ENCODE measurements around the gene IPO9. TPM values are rescaled to one million over a fixed set of nuclear protein-coding genes. Genes with fewer than 3 reads are reported as not detected.

IPO9 gene
- total RNA-seq, 1 experiment from 2014 or later: 76.2 TPM

- POLR2A ChIA-PET (ENCODE audit: unreplicated experiment): interaction anchor here (0.5 to 0.6 kb wide), 4 partner anchors 10 to 132 kb away, joined by 3 to 5 read pairs (median 4); partner anchors contain the start of gene ELF3
- no peaks in the 10 kb centered on the region for H4K20me1 ChIP-seq (ENCODE audit: insufficient read depth)
- TF ChIP-seq CTCF (conservative IDR thresholded peaks at IDR 0.05) (peak; percentile 79), EZH2 (IDR thresholded peaks at IDR 0.05; ENCODE audit: low read depth) (no peak)
- no peaks in the 10 kb centered on the region for H3K79me2 ChIP-seq (ENCODE audit: low read depth)
- H3K4me2 ChIP-seq: no peak overlapping the region
- peak; percentile 41 to 55 for DNase-seq
- H3K4me3 ChIP-seq: no peak overlapping the region
- H3K27me3 ChIP-seq (ENCODE audit: insufficient read depth, low read depth): no peaks in the 10 kb centered on the region
- intact Hi-C loops (cut with micrococcal nuclease; ENCODE audit: unreplicated experiment): loop anchor here (5.0 kb wide), 1 partner anchor 94 kb away; no protein-coding TSS in a partner anchor
- peaks cover 8% of the 10 kb centered on the region for H3K36me3 ChIP-seq (ENCODE audit: low read depth)
- CTCF ChIA-PET: interaction anchor here (0.6 to 2.6 kb wide), 10 partner anchors 9 to 469 kb away, joined by 3 to 23 read pairs (median 4); partner anchors contain the start of gene IPO9
- H3K4me1 ChIP-seq (replicated peaks; ENCODE audit: insufficient read depth): peaks cover 20% of the 10 kb centered on the region
- H2AFZ ChIP-seq: no peak overlapping the region
- no TSS peak for BruUV-seq (replicated peaks)
- no peaks in the 10 kb centered on the region for H3K9me2 ChIP-seq (ENCODE audit: insufficient read depth)
- H3F3A ChIP-seq (ENCODE audit: insufficient read depth, low read depth): peaks cover 51% of the 10 kb centered on the region
- no peaks in the 10 kb centered on the region for H3K9me3 ChIP-seq (ENCODE audit: insufficient read depth, low read depth)
- H3K27ac ChIP-seq: no peak overlapping the region
Measured at GRCh38 chr1:201877877-201878401, 49.0 kb downstream of the IPO9 start.

DNA sequence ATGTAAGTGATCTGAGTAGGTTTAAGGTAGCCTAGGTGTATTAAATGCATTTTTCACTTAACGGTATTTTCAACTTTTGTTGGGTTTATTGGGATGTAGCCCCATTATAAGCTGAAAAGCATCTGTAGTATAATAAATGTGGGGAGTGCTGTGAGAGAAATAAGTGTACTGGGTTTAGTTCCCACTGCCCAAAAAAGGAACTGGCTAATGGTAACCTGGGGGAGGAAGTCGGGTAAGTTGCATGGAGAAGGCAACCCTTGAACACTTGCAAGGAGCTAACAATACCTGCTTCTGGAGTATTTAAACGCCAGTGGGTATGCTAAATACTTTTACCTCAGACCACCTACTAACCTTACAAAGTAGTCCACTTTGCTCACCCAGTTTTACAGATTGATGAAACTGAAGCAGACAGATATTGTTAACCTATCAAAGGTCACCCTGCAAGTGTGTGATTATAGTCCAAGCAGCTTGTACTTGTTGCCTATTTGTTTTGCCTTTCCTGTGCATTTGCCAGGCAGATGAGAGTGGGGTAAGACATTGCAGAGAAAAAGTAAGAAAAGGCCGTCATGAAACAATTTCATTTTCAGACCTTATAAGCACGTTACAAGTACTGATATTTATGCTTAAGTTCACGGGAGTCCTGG, 52.1 kb downstream of the IPO9 start:
- intact Hi-C loops (cut with micrococcal nuclease; ENCODE audit: unreplicated experiment): no loop called here
- Histone ChIP-seq H3F3A (ENCODE audit: insufficient read depth, low read depth) (peaks cover 67% of the 10 kb centered on the region), H3K4me3 (no peak overlapping the region), H3K79me2 (ENCODE audit: low read depth) (no peaks in the 10 kb centered on the region), H3K4me2 (no peak overlapping the region), H3K27ac (peak overlapping the region; percentile 96), H3K9me3 (ENCODE audit: insufficient read depth, low read depth) (no peaks in the 10 kb centered on the region), H4K20me1 (ENCODE audit: insufficient read depth) (no peaks in the 10 kb centered on the region), H3K36me3 (ENCODE audit: low read depth) (peaks cover 5% of the 10 kb centered on the region; the same call in 1 of the 2 replicates), H3K27me3 (ENCODE audit: insufficient read depth, low read depth) (no peaks in the 10 kb centered on the region), H3K4me1 (replicated peaks; ENCODE audit: insufficient read depth) (peaks cover 51% of the 10 kb centered on the region), H3K9me2 (ENCODE audit: insufficient read depth) (no peaks in the 10 kb centered on the region), H2AFZ (no peak overlapping the region)
- peak in 1 of 2 experiments; percentile 11 for DNase-seq
- POLR2A ChIA-PET (ENCODE audit: unreplicated experiment): interaction anchor here (0.6 kb wide), 1 partner anchor 14 kb away, joined by 3 read pairs; no protein-coding TSS in a partner anchor
- no TSS peak for BruUV-seq (replicated peaks)
- CTCF ChIA-PET: interaction anchor here (0.6 kb wide), 3 partner anchors 14 to 324 kb away, joined by 3 to 10 read pairs (median 5); no protein-coding TSS in a partner anchor
- TF ChIP-seq CTCF (conservative IDR thresholded peaks at IDR 0.05) (no peak), EZH2 (IDR thresholded peaks at IDR 0.05; ENCODE audit: low read depth) (no peak)

- CTCF ChIA-PET: no interaction called here
Measured at GRCh38 chr1:201881617-201882016, 52.7 kb downstream of the IPO9 start.

More at GRCh38 chr1:201881617-201882016, 52.7 kb downstream of the IPO9 start:
- TF ChIP-seq EZH2 (IDR thresholded peaks at IDR 0.05; ENCODE audit: low read depth): no peak
- TF ChIP-seq CTCF (conservative IDR thresholded peaks at IDR 0.05): no peak
- Histone ChIP-seq H3K9me2 (ENCODE audit: insufficient read depth) (no peaks in the 10 kb centered on the region), H3F3A (ENCODE audit: insufficient read depth, low read depth) (peaks cover 62% of the 10 kb centered on the region), H3K36me3 (ENCODE audit: low read depth) (no peaks in the 10 kb centered on the region), H3K79me2 (ENCODE audit: low read depth) (no peaks in the 10 kb centered on the region), H2AFZ (no peak overlapping the region), H3K4me2 (no peak overlapping the region), H3K27ac (peak overlapping the region; percentile 96), H3K4me1 (replicated peaks; ENCODE audit: insufficient read depth) (peaks cover 55% of the 10 kb centered on the region), H3K9me3 (ENCODE audit: insufficient read depth, low read depth) (no peaks in the 10 kb centered on the region), H4K20me1 (ENCODE audit: insufficient read depth) (no peaks in the 10 kb centered on the region), H3K4me3 (no peak overlapping the region), H3K27me3 (ENCODE audit: insufficient read depth, low read depth) (no peaks in the 10 kb centered on the region)
- no TSS peak for BruUV-seq (replicated peaks)
- intact Hi-C loops (cut with micrococcal nuclease; ENCODE audit: unreplicated experiment): no loop called here
- POLR2A ChIA-PET (ENCODE audit: unreplicated experiment): no interaction called here
- DNase-seq: no peak
